ENCODE results near the gene HIVEP3.

The HIVEP3 gene

GRCh38 chr1:41733725-41734124 is 185.0 kb downstream of the HIVEP3 start:
- TF ChIP-seq CTCF (IDR thresholded peaks at IDR 0.05; ENCODE audit: low read depth, low read length) = no peak
- no peak overlapping the region for H3K4me3 ChIP-seq (ENCODE audit: low read depth, low read length)

DNA sequence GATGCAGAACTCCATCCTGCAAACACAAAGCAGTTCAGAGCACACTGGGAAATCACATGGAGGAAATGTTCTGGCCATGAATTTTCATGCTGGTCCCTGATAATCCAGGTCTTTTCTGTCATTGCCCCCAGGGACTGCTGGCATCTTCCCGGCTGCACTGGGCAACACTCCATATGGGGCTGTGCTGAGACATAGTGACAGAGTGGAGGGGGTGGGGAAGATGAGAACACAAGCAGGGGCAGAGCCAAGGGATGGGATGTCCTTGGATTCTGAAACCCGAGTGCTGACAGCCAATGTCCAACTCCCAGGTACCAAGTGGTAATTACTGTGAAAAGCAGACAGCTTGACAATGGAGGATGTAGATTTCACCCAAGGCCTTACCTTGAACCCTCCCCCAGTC is 185.7 kb downstream of the HIVEP3 start:
- H3K4me3 ChIP-seq (ENCODE audit: low read depth, low read length) = no peak overlapping the region
- no peak for TF ChIP-seq CTCF (IDR thresholded peaks at IDR 0.05; ENCODE audit: low read depth, low read length)

- no peak overlapping the region for H3K4me3 ChIP-seq (ENCODE audit: low read depth, low read length)
- TF ChIP-seq CTCF (IDR thresholded peaks at IDR 0.05; ENCODE audit: low read depth, low read length) = no peak
These were observed 187.1 kb downstream of the HIVEP3 start for GRCh38 chr1:41731516-41732030.

GRCh38 chr1:41730806-41731205 is 187.9 kb downstream of the HIVEP3 start:
- TF ChIP-seq CTCF (IDR thresholded peaks at IDR 0.05; ENCODE audit: low read depth, low read length) = no peak
- no peak overlapping the region for H3K4me3 ChIP-seq (ENCODE audit: low read depth, low read length)

DNA sequence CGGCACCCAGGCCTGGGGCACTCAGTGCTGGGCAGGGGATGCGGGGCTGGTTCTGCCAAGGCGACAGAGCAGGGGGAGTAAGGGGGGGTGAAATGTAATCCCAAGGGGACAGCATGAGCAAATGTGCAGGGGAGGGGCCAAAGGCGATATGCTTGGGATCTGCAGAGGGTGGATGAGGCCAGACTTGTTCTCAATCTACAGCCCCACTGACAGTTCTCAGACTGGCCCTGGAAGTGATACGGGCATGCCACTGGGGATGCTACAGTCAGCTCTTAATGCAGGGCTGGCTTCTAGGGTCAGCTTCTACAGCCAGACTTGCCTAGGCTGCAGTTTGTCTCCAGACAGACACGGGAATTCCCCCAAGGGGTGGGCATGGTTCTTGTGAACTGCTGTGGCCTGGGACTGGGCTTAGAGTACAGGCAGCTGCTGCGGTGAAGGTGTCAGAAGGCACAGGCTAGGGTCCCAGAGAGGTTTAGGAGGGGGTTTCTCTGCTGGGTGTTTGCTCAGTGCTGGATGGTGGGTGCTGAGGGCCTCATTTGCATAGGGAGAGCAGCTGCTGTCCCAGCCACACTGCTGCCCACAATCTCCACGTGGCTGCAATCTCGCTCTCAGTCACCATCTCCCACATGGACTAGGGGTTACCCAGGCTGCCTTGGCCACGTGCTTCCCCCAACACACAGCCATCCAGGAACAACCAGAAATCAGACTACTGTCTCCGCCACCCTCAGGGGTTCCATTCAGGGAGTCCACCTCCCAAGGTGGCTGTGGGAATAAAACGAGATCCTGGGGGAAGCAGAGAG is 190.1 kb downstream of the HIVEP3 start:
- no peak for TF ChIP-seq CTCF (IDR thresholded peaks at IDR 0.05; ENCODE audit: low read depth, low read length)
- no peak overlapping the region for H3K4me3 ChIP-seq (ENCODE audit: low read depth, low read length)

DNA sequence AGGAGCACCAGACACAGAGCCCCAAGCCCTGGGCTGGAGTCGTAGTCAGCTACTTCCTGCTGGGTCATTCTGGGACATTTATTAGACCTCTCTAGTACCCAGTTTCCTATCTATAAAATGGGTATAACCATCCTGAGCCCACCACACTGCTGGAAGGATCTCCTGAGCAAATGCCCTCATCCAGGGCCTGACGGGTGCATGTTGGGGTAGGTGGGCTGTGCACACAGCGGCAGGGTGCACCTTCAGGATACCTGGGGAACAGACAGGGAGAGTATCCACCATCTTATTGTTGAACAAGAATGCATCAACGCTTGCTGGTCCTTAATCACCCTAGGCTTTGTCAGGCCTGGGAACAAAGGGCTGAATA is 191.0 kb downstream of the HIVEP3 start:
- no peak overlapping the region for H3K4me3 ChIP-seq (ENCODE audit: low read depth, low read length)

More for the DNA sequence above, 191.0 kb downstream of the HIVEP3 start:
- TF ChIP-seq CTCF (IDR thresholded peaks at IDR 0.05; ENCODE audit: low read depth, low read length) = no peak

All from WI38 (cell line).